HG02588 (cell line): ENCODE measurements around the gene MIA.
"Not testable (repeated sequence)": the region's sequence is repeated elsewhere in the genome, so short reads cannot be mapped to it uniquely, and the experiment has no call there.

Experiments used
- ATAC-seq: cut with Tn5 transposase; IDR thresholded peaks from one replicate; pipeline ENCODE4 v1.9.1; 2021; ENCODE audit warnings: mild to moderate bottlenecking, moderate library complexity; ENCODE audit not compliant: unreplicated experiment

The MIA gene

DNA sequence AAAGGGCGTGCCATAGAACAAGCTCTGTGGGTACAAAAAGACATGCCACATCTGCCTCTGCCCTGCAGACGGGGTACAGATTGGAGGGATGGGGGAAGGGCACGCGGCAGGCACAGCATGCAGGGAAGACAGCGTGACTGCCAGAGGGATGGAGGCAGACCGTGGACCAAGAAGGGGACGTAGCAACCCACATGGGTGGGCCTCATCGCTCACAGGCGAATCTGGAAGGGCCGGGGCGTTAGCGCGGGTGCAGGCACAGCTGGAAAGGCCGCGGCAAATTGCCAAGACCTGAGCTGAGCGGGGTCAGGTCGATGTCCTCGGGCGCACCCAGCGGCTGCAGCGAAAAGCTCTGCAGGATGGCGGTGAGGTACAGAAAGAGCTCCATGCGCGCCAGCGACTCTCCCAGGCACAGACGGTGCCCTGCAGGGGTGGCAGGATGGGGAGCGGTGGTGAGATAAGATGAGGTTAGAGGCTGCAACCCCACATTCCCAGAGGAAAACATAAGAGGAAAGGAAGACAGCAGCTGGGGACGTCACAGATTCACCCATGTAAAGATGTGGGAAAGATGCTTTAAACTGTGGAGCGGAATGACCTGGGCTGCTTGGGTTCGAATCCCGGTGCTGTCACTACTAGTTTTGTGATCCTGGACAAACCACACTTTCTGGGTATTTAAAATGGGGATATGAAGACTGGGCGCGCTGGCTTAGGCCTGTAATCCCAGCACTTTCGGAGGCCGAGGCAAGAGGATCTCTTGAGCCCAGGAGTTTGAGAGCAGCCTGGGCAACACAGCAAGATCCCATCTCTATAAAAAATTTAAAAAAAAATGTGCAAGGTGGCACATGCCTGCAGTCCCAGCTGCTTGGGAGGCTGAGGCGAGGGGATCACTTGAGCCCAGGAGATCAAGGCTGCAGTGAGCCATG is 43.4 kb downstream of the MIA start:
- ATAC-seq = not testable (repeated sequence)

- ATAC-seq = not testable (repeated sequence)
These were observed 44.3 kb downstream of the MIA start for GRCh38 chr19:40819479-40820234.

- no peak for ATAC-seq
These were observed 46.8 kb downstream of the MIA start for GRCh38 chr19:40822161-40822560.

- ATAC-seq = not testable (repeated sequence)
These were observed 47.6 kb downstream of the MIA start for GRCh38 chr19:40822704-40823553.

- ATAC-seq = not testable (repeated sequence)
These were observed 49.6 kb downstream of the MIA start for GRCh38 chr19:40824916-40825315.

DNA sequence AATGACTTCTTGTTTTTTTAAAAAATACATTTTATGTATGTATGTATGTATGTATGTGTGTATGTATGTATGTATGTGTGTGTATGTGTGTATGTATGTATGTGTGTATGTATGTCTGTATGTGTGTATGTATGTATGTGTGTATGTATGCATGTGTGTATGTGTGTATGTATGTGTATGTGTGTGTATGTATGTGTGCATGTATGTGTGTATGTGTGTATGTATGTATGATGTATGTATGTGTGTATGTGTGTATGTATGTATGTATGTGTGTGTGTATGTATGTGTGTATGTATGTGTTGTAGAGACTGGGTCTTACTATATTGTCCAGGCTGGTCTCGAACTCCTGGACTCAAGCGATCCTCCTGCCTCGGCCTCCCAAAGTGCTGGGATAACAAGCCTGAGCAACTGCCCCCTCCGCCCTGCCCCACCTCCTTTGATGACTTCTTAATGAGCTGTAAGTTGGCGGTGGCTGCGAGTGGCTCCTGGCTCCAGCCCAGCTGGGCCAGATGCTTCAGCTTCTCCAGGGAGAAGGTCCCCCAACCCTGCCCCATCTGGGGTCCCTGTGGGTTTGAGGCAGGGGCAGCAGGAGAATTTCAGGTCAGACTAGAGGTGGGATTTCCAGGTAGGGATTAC is 50.3 kb downstream of the MIA start:
- not testable (repeated sequence) for ATAC-seq

DNA sequence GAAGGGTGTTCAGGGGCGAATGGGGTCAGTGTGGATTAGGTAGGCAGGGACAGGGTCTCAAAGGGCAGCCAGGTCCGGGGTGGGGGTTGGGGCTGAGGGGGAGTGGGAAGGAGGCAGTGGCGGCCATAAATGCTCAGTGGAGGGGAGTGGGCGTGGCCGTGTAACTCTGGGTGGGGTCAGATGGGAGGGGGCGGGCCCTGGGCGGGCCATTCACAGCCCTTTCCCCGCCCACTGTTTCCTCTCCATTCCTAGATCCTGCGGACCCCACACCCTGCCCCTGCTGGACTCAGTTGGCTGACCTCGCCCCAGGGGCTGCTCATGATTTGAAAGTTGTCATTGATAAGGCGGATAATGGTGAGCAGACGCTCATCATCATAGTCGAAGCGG is 51.0 kb downstream of the MIA start:
- ATAC-seq = not testable (repeated sequence)

DNA sequence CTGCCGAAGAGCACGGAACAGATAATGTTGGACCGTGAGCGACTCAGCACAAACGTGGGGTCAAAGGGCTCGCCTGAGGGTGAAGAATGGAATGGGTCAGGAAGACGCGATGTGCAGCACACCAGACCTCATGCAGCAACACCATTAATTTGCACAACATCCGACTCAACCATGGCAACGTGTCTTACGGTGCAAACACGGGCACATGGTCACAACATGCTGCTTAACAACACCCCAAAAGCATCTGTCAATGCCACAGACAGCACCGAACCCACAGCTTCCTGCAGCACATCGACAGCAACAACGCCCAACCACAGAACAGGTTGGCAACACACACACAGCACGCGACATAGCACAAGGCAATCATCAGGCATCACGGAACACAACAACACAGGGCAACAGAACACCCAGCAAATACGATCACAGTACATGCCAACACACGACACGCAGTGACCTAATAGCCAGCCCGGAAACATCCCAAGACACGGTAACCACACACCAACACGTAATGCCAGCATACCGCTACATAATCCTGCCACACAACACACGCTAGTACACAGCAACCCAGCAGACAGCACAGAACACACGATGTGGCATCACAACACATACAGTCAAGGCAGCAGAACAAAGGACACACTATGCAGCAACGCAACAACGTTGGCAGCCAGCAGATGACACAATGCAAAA is 51.5 kb downstream of the MIA start:
- ATAC-seq = not testable (repeated sequence)
